NOMO-1 treated with dmso at 0.1 percent for 144 hours (cell line): Measurements from ENCODE around the gene EVA1B.

Source experiments
- DNase-seq: peaks from one replicate; lab custom pipeline; 2025; ENCODE audit not compliant: unreplicated experiment; lab: John Stamatoyannopoulos, UW

Gene EVA1B

GRCh38 chr1:36320767-36321118, 2.7 kb downstream of the EVA1B start:
- DNase-seq = no peak

- DNase-seq = no peak
Observed at GRCh38 chr1:36320291-36320761, 3.1 kb downstream of the EVA1B start.

GRCh38 chr1:36309397-36309796, 14.0 kb downstream of the EVA1B start:
- no peak for DNase-seq

GRCh38 chr1:36307601-36308330, 15.7 kb downstream of the EVA1B start:
- no peak for DNase-seq

GRCh38 chr1:36306902-36307456, 16.5 kb downstream of the EVA1B start:
- DNase-seq = peak; percentile 84

- no peak for DNase-seq
Observed at GRCh38 chr1:36306210-36306901, 17.1 kb downstream of the EVA1B start, which contains the start of gene SH3D21. SH3D21 (plus strand) TSS chr1:36306368; CDS start chr1:36306421, 53 bp downstream.

GRCh38 chr1:36305915-36306209, 17.6 kb downstream of the EVA1B start:
- no peak for DNase-seq

GRCh38 chr1:36304970-36305914, 18.2 kb downstream of the EVA1B start:
- DNase-seq = no peak

- DNase-seq = peak; percentile 21
Observed at GRCh38 chr1:36304521-36304920, 18.9 kb downstream of the EVA1B start.

- DNase-seq = no peak
Observed at GRCh38 chr1:36303650-36304360, 19.6 kb downstream of the EVA1B start.

GRCh38 chr1:36303244-36303643, 20.2 kb downstream of the EVA1B start:
- DNase-seq = no peak

- DNase-seq = no peak
Observed at GRCh38 chr1:36301220-36301619, 22.2 kb downstream of the EVA1B start.

GRCh38 chr1:36300526-36300925, 22.9 kb downstream of the EVA1B start:
- DNase-seq = no peak

GRCh38 chr1:36298640-36299039, 24.8 kb downstream of the EVA1B start:
- DNase-seq = no peak

GRCh38 chr1:36297062-36297461, 26.4 kb downstream of the EVA1B start:
- no peak for DNase-seq

- DNase-seq = no peak
Observed at GRCh38 chr1:36295390-36295789, 28.1 kb downstream of the EVA1B start.

- DNase-seq = no peak
Observed at GRCh38 chr1:36287595-36287994, 35.9 kb downstream of the EVA1B start.

- no peak for DNase-seq
Observed at GRCh38 chr1:36286802-36287201, 36.6 kb downstream of the EVA1B start.

- DNase-seq = peak; percentile 53
Observed at GRCh38 chr1:36285443-36286101, 37.9 kb downstream of the EVA1B start.

GRCh38 chr1:36284517-36284916, 38.9 kb downstream of the EVA1B start:
- DNase-seq = no peak
